Stimulated activated naive CD8-positive, alpha-beta T cell treated with anti-CD3 and anti-CD28 coated beads, Interleukin-15, Interleukin-2, amounts not matched to agents 100 ng/mL and 50 ng/mL, for 24 hours (primary cell): ENCODE results near the gene NWD2.

ENCODE experiments used
- H3K27ac Mint-ChIP-seq: one replicate; pipeline ENCODE4 v1.8.0; 2021; ENCODE audit warnings: mild to moderate bottlenecking, mixed read lengths
- H3K27me3 Mint-ChIP-seq: one replicate; pipeline ENCODE4 v1.8.0; 2021; ENCODE audit warnings: mixed read lengths
- H3K36me3 Mint-ChIP-seq: one replicate; pipeline ENCODE4 v1.8.0; 2021; ENCODE audit warnings: low read depth, mixed read lengths
- H3K4me1 Mint-ChIP-seq: one replicate; pipeline ENCODE4 v1.8.0; 2021; ENCODE audit warnings: low read depth, mixed read lengths
- H3K4me3 Mint-ChIP-seq: one replicate; pipeline ENCODE4 v1.8.0; 2021; ENCODE audit warnings: mild to moderate bottlenecking, mixed read lengths
- H3K9me3 Mint-ChIP-seq: one replicate; pipeline ENCODE4 v1.8.0; 2021; ENCODE audit warnings: mixed read lengths

Gene NWD2

GRCh38 chr4:37326852-37327251 is 82.3 kb downstream of the NWD2 start:
- no peak overlapping the region for H3K4me3 Mint-ChIP-seq
- H3K27me3 Mint-ChIP-seq: peaks cover 18% of the 10 kb centered on the region
- H3K9me3 Mint-ChIP-seq: peaks cover 11% of the 10 kb centered on the region
- no peaks in the 10 kb centered on the region for H3K4me1 Mint-ChIP-seq
- no peak overlapping the region for H3K27ac Mint-ChIP-seq
- H3K36me3 Mint-ChIP-seq: no peaks in the 10 kb centered on the region

GRCh38 chr4:37338972-37339371 is 94.4 kb downstream of the NWD2 start:
- H3K27ac Mint-ChIP-seq: no peak overlapping the region
- H3K4me3 Mint-ChIP-seq: no peak overlapping the region
- no peaks in the 10 kb centered on the region for H3K36me3 Mint-ChIP-seq
- H3K9me3 Mint-ChIP-seq: no peaks in the 10 kb centered on the region
- H3K4me1 Mint-ChIP-seq: no peaks in the 10 kb centered on the region
- H3K27me3 Mint-ChIP-seq: no peaks in the 10 kb centered on the region

- no peak overlapping the region for H3K27ac Mint-ChIP-seq
- H3K9me3 Mint-ChIP-seq: no peaks in the 10 kb centered on the region
- H3K36me3 Mint-ChIP-seq: no peaks in the 10 kb centered on the region
- H3K27me3 Mint-ChIP-seq: peaks cover 10% of the 10 kb centered on the region
- no peak overlapping the region for H3K4me3 Mint-ChIP-seq
- H3K4me1 Mint-ChIP-seq: no peaks in the 10 kb centered on the region
Observed at GRCh38 chr4:37358748-37359147, 114.2 kb downstream of the NWD2 start.

GRCh38 chr4:37359261-37359660 is 114.7 kb downstream of the NWD2 start:
- no peaks in the 10 kb centered on the region for H3K4me1 Mint-ChIP-seq
- H3K36me3 Mint-ChIP-seq: no peaks in the 10 kb centered on the region
- no peak overlapping the region for H3K4me3 Mint-ChIP-seq
- peaks cover 8% of the 10 kb centered on the region for H3K27me3 Mint-ChIP-seq
- H3K27ac Mint-ChIP-seq: no peak overlapping the region
- no peaks in the 10 kb centered on the region for H3K9me3 Mint-ChIP-seq

GRCh38 chr4:37365888-37366287 is 121.3 kb downstream of the NWD2 start:
- H3K36me3 Mint-ChIP-seq: no peaks in the 10 kb centered on the region
- no peak overlapping the region for H3K4me3 Mint-ChIP-seq
- H3K27ac Mint-ChIP-seq: no peak overlapping the region
- no peaks in the 10 kb centered on the region for H3K9me3 Mint-ChIP-seq
- no peaks in the 10 kb centered on the region for H3K4me1 Mint-ChIP-seq
- peaks cover 4% of the 10 kb centered on the region for H3K27me3 Mint-ChIP-seq

GRCh38 chr4:37367901-37368300 is 123.4 kb downstream of the NWD2 start:
- peaks cover 4% of the 10 kb centered on the region for H3K27me3 Mint-ChIP-seq
- H3K36me3 Mint-ChIP-seq: no peaks in the 10 kb centered on the region
- H3K9me3 Mint-ChIP-seq: no peaks in the 10 kb centered on the region
- no peak overlapping the region for H3K27ac Mint-ChIP-seq
- no peaks in the 10 kb centered on the region for H3K4me1 Mint-ChIP-seq
- H3K4me3 Mint-ChIP-seq: no peak overlapping the region

GRCh38 chr4:37370052-37370451 is 125.5 kb downstream of the NWD2 start:
- Mint-ChIP-seq H3K4me1 (no peaks in the 10 kb centered on the region), H3K27me3 (no peaks in the 10 kb centered on the region), H3K9me3 (no peaks in the 10 kb centered on the region), H3K4me3 (no peak overlapping the region), H3K27ac (no peak overlapping the region), H3K36me3 (no peaks in the 10 kb centered on the region)

- H3K4me1 Mint-ChIP-seq: no peaks in the 10 kb centered on the region
- no peak overlapping the region for H3K27ac Mint-ChIP-seq
- no peaks in the 10 kb centered on the region for H3K9me3 Mint-ChIP-seq
- H3K4me3 Mint-ChIP-seq: no peak overlapping the region
- H3K36me3 Mint-ChIP-seq: no peaks in the 10 kb centered on the region
- peaks cover 17% of the 10 kb centered on the region for H3K27me3 Mint-ChIP-seq
Observed at GRCh38 chr4:37381040-37381668, 136.6 kb downstream of the NWD2 start.

- Mint-ChIP-seq H3K4me1 (no peaks in the 10 kb centered on the region), H3K27me3 (peaks cover 12% of the 10 kb centered on the region), H3K4me3 (no peak overlapping the region)
Observed at GRCh38 chr4:37383579-37384229, 139.2 kb downstream of the NWD2 start.

GRCh38 chr4:37385424-37385823 is 140.9 kb downstream of the NWD2 start:
- H3K4me1 Mint-ChIP-seq: no peaks in the 10 kb centered on the region
- H3K9me3 Mint-ChIP-seq: no peaks in the 10 kb centered on the region
- H3K27ac Mint-ChIP-seq: no peak overlapping the region
- H3K36me3 Mint-ChIP-seq: no peaks in the 10 kb centered on the region
- H3K4me3 Mint-ChIP-seq: no peak overlapping the region
- H3K27me3 Mint-ChIP-seq: peaks cover 8% of the 10 kb centered on the region

More at GRCh38 chr4:37383579-37384229, 139.2 kb downstream of the NWD2 start:
- Mint-ChIP-seq H3K27ac (no peak overlapping the region), H3K9me3 (no peaks in the 10 kb centered on the region), H3K36me3 (no peaks in the 10 kb centered on the region)

GRCh38 chr4:37388681-37389365 is 144.3 kb downstream of the NWD2 start:
- Mint-ChIP-seq H3K27ac (no peak overlapping the region), H3K27me3 (peaks cover 8% of the 10 kb centered on the region), H3K4me3 (no peak overlapping the region), H3K36me3 (no peaks in the 10 kb centered on the region), H3K9me3 (no peaks in the 10 kb centered on the region), H3K4me1 (peaks cover 7% of the 10 kb centered on the region)

GRCh38 chr4:37389366-37389765 is 144.8 kb downstream of the NWD2 start:
- H3K36me3 Mint-ChIP-seq: no peaks in the 10 kb centered on the region
- H3K9me3 Mint-ChIP-seq: no peaks in the 10 kb centered on the region
- peaks cover 10% of the 10 kb centered on the region for H3K4me1 Mint-ChIP-seq
- H3K27ac Mint-ChIP-seq: no peak overlapping the region
- H3K27me3 Mint-ChIP-seq: peaks cover 8% of the 10 kb centered on the region
- no peak overlapping the region for H3K4me3 Mint-ChIP-seq

GRCh38 chr4:37389967-37390580 is 145.5 kb downstream of the NWD2 start:
- Mint-ChIP-seq H3K4me3 (no peak overlapping the region), H3K36me3 (no peaks in the 10 kb centered on the region), H3K27me3 (peaks cover 8% of the 10 kb centered on the region), H3K4me1 (peaks cover 10% of the 10 kb centered on the region), H3K9me3 (no peaks in the 10 kb centered on the region), H3K27ac (no peak overlapping the region)

GRCh38 chr4:37392521-37393255 is 148.1 kb downstream of the NWD2 start:
- no peak overlapping the region for H3K4me3 Mint-ChIP-seq
- peaks cover 10% of the 10 kb centered on the region for H3K4me1 Mint-ChIP-seq
- H3K27ac Mint-ChIP-seq: no peak overlapping the region
- peaks cover 20% of the 10 kb centered on the region for H3K27me3 Mint-ChIP-seq
- H3K9me3 Mint-ChIP-seq: peaks cover under 1% of the 10 kb centered on the region
- H3K36me3 Mint-ChIP-seq: no peaks in the 10 kb centered on the region

- peaks cover 22% of the 10 kb centered on the region for H3K27me3 Mint-ChIP-seq
Observed at GRCh38 chr4:37393321-37393720, 148.8 kb downstream of the NWD2 start.

More at GRCh38 chr4:37393321-37393720, 148.8 kb downstream of the NWD2 start:
- no peak overlapping the region for H3K4me3 Mint-ChIP-seq
- peaks cover 7% of the 10 kb centered on the region for H3K9me3 Mint-ChIP-seq
- H3K27ac Mint-ChIP-seq: no peak overlapping the region
- H3K4me1 Mint-ChIP-seq: peaks cover 10% of the 10 kb centered on the region
- no peaks in the 10 kb centered on the region for H3K36me3 Mint-ChIP-seq
